GM13976 (cell line): ENCODE data around the gene TEX38.

Source experiments
- DNase-seq: peaks from one replicate; pipeline ENCODE4 v3.0.0; 2012; ENCODE audit warnings: low spot score
- CTCF ChIP-seq: IDR thresholded peaks from 2 replicates; pipeline ENCODE4 v1.5.1; 2012; ENCODE audit warnings: borderline replicate concordance, mild to moderate bottlenecking; ENCODE audit not compliant: insufficient read depth; ENCODE audit errors: extremely low read depth, missing control alignments, control extremely low read depth
- in situ Hi-C: fragments of 300-500 bp; cut with MboI; formaldehyde crosslinking; loops from one replicate; pipeline ENCODE4 v1.12.0; 2022; ENCODE audit warnings: low sequenced_read_pairs, mixed read lengths, inconsistent platforms; ENCODE audit not compliant: unreplicated experiment

The TEX38 gene

GRCh38 chr1:46665983-46666382 lies 5.7 kb upstream of the TEX38 start:
- no peak for TF ChIP-seq CTCF
- no peak for DNase-seq
- in situ Hi-C loops = no loop called here

GRCh38 chr1:46667782-46668760 lies 3.6 kb upstream of the TEX38 start, which contains the start of gene ATPAF1:
ATPAF1 (minus strand) TSS chr1:46668364; CDS start chr1:46668322, 42 bp downstream.
- DNase-seq = peak; percentile 89
- in situ Hi-C loops = no loop called here
- TF ChIP-seq CTCF = no peak

GRCh38 chr1:46670134-46670533 lies 1.5 kb upstream of the TEX38 start:
- no peak for DNase-seq
- no peak for TF ChIP-seq CTCF
- in situ Hi-C loops = no loop called here

GRCh38 chr1:46672696-46673095 lies 1.0 kb downstream of the TEX38 start:
- in situ Hi-C loops = no loop called here
- no peak for DNase-seq

GRCh38 chr1:46673749-46674182 lies 2.1 kb downstream of the TEX38 start:
- no peak for DNase-seq
- TF ChIP-seq CTCF = no peak
- in situ Hi-C loops = no loop called here

More at GRCh38 chr1:46672696-46673095, 1.0 kb downstream of the TEX38 start:
- TF ChIP-seq CTCF = no peak

- no peak for TF ChIP-seq CTCF
- DNase-seq = peak; percentile 40
- in situ Hi-C loops = no loop called here
Measured at GRCh38 chr1:46675549-46676314, 4.1 kb downstream of the TEX38 start.
